T-helper 2 cell (primary cell): ENCODE results near the gene FMO3.

ENCODE experiments used
- DNase-seq, 5 experiments: peaks; one replicate each; pipeline versions ENCODE4 v3.0.0 to v3.0.0-alpha.2; 2012 to 2022

FMO3 gene

DNA sequence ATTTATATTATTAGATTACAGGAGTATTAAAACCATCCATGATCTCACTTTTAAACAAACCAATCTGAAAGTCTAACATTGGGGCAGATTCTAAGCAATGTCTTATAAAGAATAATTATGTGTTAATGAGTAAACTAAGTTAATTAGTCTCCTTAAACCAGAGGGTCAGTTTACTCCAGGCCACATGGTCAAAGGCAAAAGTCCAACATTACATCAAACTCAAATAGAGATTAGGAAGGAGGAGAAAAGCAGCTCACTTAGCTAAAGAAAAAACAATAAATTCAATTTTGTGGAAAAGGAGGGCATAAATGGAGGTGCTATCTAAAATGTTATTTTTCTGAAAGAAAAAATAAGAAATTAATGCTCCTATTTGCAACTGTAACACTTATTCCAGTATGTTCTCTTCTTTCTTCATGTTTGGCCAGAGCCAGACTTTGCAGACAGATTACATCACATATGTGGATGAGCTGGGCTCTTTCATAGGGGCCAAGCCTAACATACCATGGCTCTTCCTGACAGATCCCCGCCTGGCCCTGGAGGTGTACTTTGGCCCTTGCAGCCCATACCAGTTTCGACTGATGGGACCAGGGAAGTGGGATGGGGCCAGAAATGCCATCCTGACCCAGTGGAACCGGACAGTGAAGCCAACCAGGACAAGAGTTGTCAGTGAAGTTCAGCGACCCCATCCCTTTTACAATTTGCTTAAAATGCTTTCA lies 70.1 kb downstream of the FMO3 start:
- no peak for DNase-seq

DNA sequence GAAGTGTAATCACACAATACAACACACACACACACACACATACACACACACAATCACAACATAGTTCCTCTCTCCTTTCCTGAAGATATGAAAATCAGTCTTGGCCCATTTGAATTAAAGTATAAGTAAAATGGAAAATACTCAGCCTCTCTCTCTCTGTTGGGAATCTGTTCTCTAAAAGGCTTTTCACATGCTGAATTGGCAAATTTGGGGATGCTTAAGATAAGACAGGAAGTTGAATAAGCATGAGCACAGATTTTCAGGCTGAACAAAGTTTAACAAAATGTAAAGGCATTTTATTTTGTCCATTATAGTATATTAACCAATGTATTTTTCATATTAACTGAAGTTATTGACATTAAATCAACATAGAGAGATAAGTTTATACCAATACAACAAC lies 70.7 kb downstream of the FMO3 start:
- DNase-seq = no peak

DNA sequence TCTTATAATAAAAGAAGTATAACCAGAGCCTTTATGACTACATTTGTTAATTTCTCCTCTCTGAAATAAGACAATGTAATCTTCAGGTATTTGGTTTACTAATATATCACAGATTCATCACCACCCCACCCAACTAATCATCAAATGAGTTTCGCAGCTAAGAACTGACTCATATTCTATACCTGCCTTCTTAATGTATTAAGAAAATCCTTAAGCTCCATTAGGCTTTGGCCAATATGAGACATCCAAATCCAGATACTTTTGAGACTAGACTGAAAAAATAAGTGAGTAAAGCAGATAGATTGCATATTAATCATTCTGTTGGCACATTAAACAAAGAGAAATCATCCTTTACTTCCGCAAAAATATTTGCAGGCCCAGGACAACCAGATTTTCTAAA lies 75.7 kb downstream of the FMO3 start:
- DNase-seq = no peak
